Tibial nerve (tissue), 4 donors: ENCODE measurements around the gene ARL8A. TPM values are rescaled to one million over a fixed set of nuclear protein-coding genes. Genes with fewer than 3 reads are reported as not detected.

Experiments
- DNase-seq, 2 donors: peaks; one replicate each; pipeline ENCODE4 v3.0.0-alpha.2; 2019; ENCODE audit warnings: low spot score in 2 of 2
- H3K27ac ChIP-seq, 4 donors: fragments of 200-600 bp; sonication (generic) in 3 of 4; one replicate each; pipeline ENCODE4 v1.5.1; 2017 to 2019; ENCODE audit warnings: mild to moderate bottlenecking in 1 of 4
- H3K27me3 ChIP-seq, 2 donors: fragments of 200-600 bp; sonication (generic) in 1 of 2; one replicate each; pipeline versions ENCODE4 v1.5.1 to v1.6.0; 2017 to 2019
- H3K36me3 ChIP-seq, 3 donors: fragments of 200-600 bp; sonication (generic); one replicate each; pipeline ENCODE4 v1.5.1; 2018 to 2019
- H3K4me1 ChIP-seq, 4 donors: fragments of 200-600 bp; sonication (generic) in 3 of 4; one replicate each; pipeline ENCODE4 v1.5.1; 2017 to 2019
- H3K4me3 ChIP-seq, 4 donors: fragments of 200-600 bp; sonication (generic) in 3 of 4; one replicate each; pipeline ENCODE4 v1.5.1; 2017 to 2019; ENCODE audit warnings: mild to moderate bottlenecking in 1 of 4, moderate library complexity in 1 of 4
- H3K9me3 ChIP-seq, 4 donors: fragments of 200-600 bp; sonication (generic) in 3 of 4; one replicate each; pipeline ENCODE4 v1.5.1; 2017 to 2019
- EP300 ChIP-seq, 2 donors: sonication (generic); formaldehyde crosslinking; IDR thresholded peaks; one replicate each; pipeline ENCODE4 v1.6.1; 2017; ENCODE audit warnings: antibody characterized with exemption in 2 of 2, mild to moderate bottlenecking in 1 of 2
- POLR2A ChIP-seq, 2 donors: fragments of 450-650 bp; IDR thresholded peaks; one replicate each; pipeline ENCODE4 v1.6.1; 2017; ENCODE audit warnings: antibody characterized with exemption in 2 of 2, mild to moderate bottlenecking in 2 of 2, moderate library complexity in 2 of 2
- WGBS, 2 donors: methylation state at CpG; one replicate each; pipeline ENCODE4 v1.1.5; 2018; 5-methylcytosine and 5-hydroxymethylcytosine counted together
- small RNA-seq: library from RNA; depleted of rRNA; stranded (forward); fragments of <200 nt; gene quantifications from one replicate; pipeline ENCODE3, GENCODE V24; 2016
- total RNA-seq, 4 donors: library from RNA; depleted of rRNA; stranded (reverse); fragments of >200 nt; gene quantifications; one replicate each; pipeline ENCODE4 v1.1.0, GENCODE V29; 2016
- TF ChIP-seq, protein P1 (sequence below), 5 experiments: fragments of 200-600 bp in 3 of 5; fragments of 450-650 bp in 2 of 5; sonication (generic) in 3 of 5; IDR thresholded peaks; one replicate each; pipeline ENCODE4 v1.5.1; 2016 to 2019; ENCODE audit warnings: antibody characterized with exemption in 5 of 5, mild to moderate bottlenecking in 3 of 5, moderate library complexity in 2 of 5

Gene ARL8A
- total RNA-seq, 4 donors from 2014 or later: 35.0 to 64.5 (median 49.3) TPM

DNA sequence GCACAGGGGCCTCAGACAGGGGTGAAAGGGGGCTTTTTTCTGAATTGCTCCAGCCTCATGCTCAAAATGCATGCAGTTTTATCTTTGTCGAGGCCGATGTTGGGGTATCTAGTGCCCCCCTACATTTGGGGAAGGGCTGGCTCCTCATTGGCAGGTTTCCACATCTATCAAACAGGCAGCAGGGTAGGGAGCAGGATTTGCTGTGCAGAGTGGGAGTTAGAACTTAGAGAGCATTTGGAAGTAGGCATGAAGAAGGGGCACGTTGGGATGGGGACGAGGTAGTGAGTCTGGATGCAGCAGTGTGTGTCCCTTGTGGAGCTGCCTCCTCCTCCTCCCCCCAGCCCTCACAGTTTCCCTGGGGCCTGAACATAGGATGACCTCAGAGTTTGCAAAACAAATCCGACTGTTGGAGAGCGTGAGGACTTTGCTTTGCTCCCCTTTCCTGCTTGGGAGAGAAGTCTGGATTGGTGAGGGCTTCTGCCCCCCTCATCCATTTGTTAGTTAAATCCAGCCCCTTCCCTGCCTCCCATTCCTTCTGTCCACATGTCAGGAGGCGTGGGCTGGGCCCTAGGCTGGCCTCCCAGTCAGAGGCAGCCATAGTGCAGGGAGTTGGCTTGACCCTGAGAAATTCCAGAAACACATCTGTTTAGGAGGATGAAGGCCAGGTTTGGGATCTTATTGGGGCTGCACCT is 58.7 kb downstream of the ARL8A start:
- Histone ChIP-seq H3K9me3 (no peaks in the 10 kb centered on the region), H3K4me3 (no peak overlapping the region), H3K4me1 (peaks cover 7 to 39% (median 19%) of the 10 kb centered on the region in 4 donors), H3K27me3 (no peaks in the 10 kb centered on the region), H3K36me3 (no peaks in the 10 kb centered on the region), H3K27ac (peak overlapping the region in 3 of 4 donors; percentile 60 to 82 (median 81))
- TF ChIP-seq, protein P1, sequence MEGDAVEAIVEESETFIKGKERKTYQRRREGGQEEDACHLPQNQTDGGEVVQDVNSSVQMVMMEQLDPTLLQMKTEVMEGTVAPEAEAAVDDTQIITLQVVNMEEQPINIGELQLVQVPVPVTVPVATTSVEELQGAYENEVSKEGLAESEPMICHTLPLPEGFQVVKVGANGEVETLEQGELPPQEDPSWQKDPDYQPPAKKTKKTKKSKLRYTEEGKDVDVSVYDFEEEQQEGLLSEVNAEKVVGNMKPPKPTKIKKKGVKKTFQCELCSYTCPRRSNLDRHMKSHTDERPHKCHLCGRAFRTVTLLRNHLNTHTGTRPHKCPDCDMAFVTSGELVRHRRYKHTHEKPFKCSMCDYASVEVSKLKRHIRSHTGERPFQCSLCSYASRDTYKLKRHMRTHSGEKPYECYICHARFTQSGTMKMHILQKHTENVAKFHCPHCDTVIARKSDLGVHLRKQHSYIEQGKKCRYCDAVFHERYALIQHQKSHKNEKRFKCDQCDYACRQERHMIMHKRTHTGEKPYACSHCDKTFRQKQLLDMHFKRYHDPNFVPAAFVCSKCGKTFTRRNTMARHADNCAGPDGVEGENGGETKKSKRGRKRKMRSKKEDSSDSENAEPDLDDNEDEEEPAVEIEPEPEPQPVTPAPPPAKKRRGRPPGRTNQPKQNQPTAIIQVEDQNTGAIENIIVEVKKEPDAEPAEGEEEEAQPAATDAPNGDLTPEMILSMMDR (IDR thresholded peaks at IDR 0.05): no peak
- peak in 1 of 2 donors; percentile 4 for TF ChIP-seq EP300 (IDR thresholded peaks at IDR 0.05)
- no peak for DNase-seq
- WGBS, 2 donors: 28 to 34% methylated on average over 7 of the region's 7 CpGs

DNA sequence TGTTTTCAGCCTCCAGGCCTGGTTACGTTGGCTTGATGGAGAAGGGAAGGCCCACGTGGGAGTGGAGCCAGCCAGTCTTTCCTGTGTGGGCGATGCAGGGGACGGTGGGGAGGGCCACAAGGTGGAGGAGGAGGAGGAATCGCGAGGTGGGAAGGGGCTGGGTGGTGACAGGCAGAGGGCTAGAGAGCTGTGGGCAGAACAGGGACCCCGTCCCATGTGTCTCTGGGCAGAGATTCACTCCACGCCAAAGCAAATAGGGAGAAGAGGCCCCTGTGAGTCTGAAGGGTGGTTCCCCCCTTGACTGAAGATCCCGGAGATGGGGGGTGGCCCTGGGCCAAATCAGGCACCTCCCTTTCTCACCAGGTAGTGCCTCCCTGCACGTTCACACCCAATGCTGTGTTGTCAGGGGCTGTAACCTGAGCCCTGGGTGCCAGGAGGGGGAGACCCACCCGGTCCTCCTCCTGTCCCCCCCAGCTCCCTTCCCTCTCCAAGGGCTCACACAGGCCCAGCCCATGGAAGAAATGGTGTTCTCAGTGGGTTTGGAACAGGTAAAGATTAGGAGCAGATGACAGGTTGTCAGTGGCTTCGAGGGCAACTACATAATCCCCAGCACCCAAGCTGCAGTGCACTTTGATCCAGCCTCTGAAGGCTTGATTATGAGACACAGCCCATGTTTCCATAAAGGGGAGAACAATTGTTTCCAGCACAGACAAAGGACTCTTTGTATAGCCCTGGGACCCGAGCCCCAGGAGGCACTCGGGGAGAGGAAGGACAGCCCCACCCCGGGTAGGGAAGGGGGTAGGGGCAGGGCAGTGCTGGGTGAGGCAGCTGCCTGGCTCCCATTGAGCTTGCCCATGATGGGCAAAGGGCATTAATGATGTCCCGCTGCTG is 59.5 kb downstream of the ARL8A start:
- TF ChIP-seq POLR2A (IDR thresholded peaks at IDR 0.05) (no peak), EP300 (IDR thresholded peaks at IDR 0.05) (peak in 1 of 2 donors; percentile 62)
- TF ChIP-seq, protein P1 (IDR thresholded peaks at IDR 0.05): no peak
- H3K4me1 ChIP-seq: peaks cover 7 to 39% (median 19%) of the 10 kb centered on the region in 4 donors
- no peaks in the 10 kb centered on the region for H3K9me3 ChIP-seq
- DNase-seq: no peak
- H3K27ac ChIP-seq: peak overlapping the region; percentile 23 to 82 (median 70)
- no peak overlapping the region for H3K4me3 ChIP-seq
- 32 to 39% methylated on average over 16 of the region's 16 CpGs for WGBS, 2 donors
- no peaks in the 10 kb centered on the region for H3K27me3 ChIP-seq
- H3K36me3 ChIP-seq: no peaks in the 10 kb centered on the region

Small RNAs within 50 kb of the gene (small RNA-seq; reads per million reads assigned to genes)
- not detected for gene CRIP1P3

Other genes starting within 250 kb of the ARL8A start
- 100 to 1,000 TPM in 2 of 4 donors, 10 to 100 TPM in 2; 86.9 to 165 (median 107) TPM for gene LMOD1, start 198.2 kb downstream of the ARL8A start, total RNA-seq
- 10 to 100 TPM; 16.2 to 31.8 (median 21.0) TPM for gene TIMM17A, start 189.2 kb downstream of the ARL8A start, total RNA-seq
- gene RNPEP, start 162.1 kb downstream of the ARL8A start, total RNA-seq: 100 to 1,000 TPM; 107 to 168 (median 135) TPM
- 1 to 10 TPM in 1 of 4 donors, under 1 TPM in 1, not detected in 2; under 0.01 to 1.2 TPM for gene ELF3, start 134.2 kb downstream of the ARL8A start, total RNA-seq
- 10 to 100 TPM; 13.8 to 26.3 (median 24.3) TPM for gene GPR37L1, start 21.8 kb downstream of the ARL8A start, total RNA-seq
- gene PTPN7, start 15.9 kb upstream of the ARL8A start, total RNA-seq: 10 to 100 TPM in 1 of 4 donors, 1 to 10 TPM in 3; 1.2 to 13.8 (median 6.8) TPM
- under 1 TPM in 1 of 4 donors, not detected in 3; 0.42 TPM for gene LGR6, start 49.1 kb upstream of the ARL8A start, total RNA-seq
- gene UBE2T, start 197.2 kb upstream of the ARL8A start, total RNA-seq: 1 to 10 TPM in 3 of 4 donors, under 1 TPM in 1; 0.87 to 2.7 (median 1.7) TPM
- gene PPP1R12B, start 204.0 kb upstream of the ARL8A start, total RNA-seq: 100 to 1,000 TPM in 3 of 4 donors, 10 to 100 TPM in 1; 68.1 to 153 (median 116) TPM